ENCODE results near the gene TLE2.

The TLE2 gene

GRCh38 chr19:3029065-3029923 is at the start of gene TLE2:
TLE2 (minus strand) TSS chr19:3029280; CDS start chr19:3028904, 376 bp downstream.
- no peak for DNase-seq

GRCh38 chr19:3075605-3076431 is 46.7 kb upstream of the TLE2 start:
- peak in 1 of 2 experiments; percentile 52 for DNase-seq

- DNase-seq = no peak
Observed at GRCh38 chr19:3073931-3074595, 45.0 kb upstream of the TLE2 start.

GRCh38 chr19:3073159-3073563 is 44.1 kb upstream of the TLE2 start:
- DNase-seq = no peak

GRCh38 chr19:3071768-3072167 is 42.7 kb upstream of the TLE2 start:
- DNase-seq = no peak

- DNase-seq = no peak
Observed at GRCh38 chr19:3068071-3068470, 39.0 kb upstream of the TLE2 start.

- DNase-seq = no peak
Observed at GRCh38 chr19:3067563-3067962, 38.5 kb upstream of the TLE2 start.

GRCh38 chr19:3066482-3067049 is 37.5 kb upstream of the TLE2 start:
- DNase-seq = no peak

- no peak for DNase-seq
Observed at GRCh38 chr19:3065675-3066357, 36.7 kb upstream of the TLE2 start.

GRCh38 chr19:3064011-3064330 is 34.9 kb upstream of the TLE2 start:
- no peak for DNase-seq

GRCh38 chr19:3062165-3063105 is 33.4 kb upstream of the TLE2 start, which contains the start of gene TLE5:
TLE5 (minus strand) TSS chr19:3062495; CDS start chr19:3062200, 295 bp downstream.
- no peak for DNase-seq

- DNase-seq = no peak
Observed at GRCh38 chr19:3061182-3062161, 32.4 kb upstream of the TLE2 start.

- DNase-seq = no peak
Observed at GRCh38 chr19:3060857-3061181, 31.7 kb upstream of the TLE2 start.

GRCh38 chr19:3059653-3060052 is 30.6 kb upstream of the TLE2 start:
- DNase-seq = no peak

GRCh38 chr19:3058821-3059314 is 29.8 kb upstream of the TLE2 start:
- no peak for DNase-seq

- DNase-seq = no peak
Observed at GRCh38 chr19:3058009-3058820, 29.1 kb upstream of the TLE2 start.

- peak; percentile 76 to 98 for DNase-seq
Observed at GRCh38 chr19:3057275-3057714, 28.2 kb upstream of the TLE2 start.

- DNase-seq = no peak
Observed at GRCh38 chr19:3056417-3057088, 27.5 kb upstream of the TLE2 start.
